Activated CD4-positive, alpha-beta T cell treated with anti-CD3 and anti-CD28 coated beads, Interleukin-2, amount 50 U/mL, for 48 hours (primary cell): ENCODE measurements around the gene BAAT.

Experiments
- DNase-seq, 2 experiments: peaks; one replicate each; pipeline ENCODE4 v3.0.0-alpha.2; 2020

BAAT gene

GRCh38 chr9:101311758-101312420, 72.9 kb downstream of the BAAT start:
- DNase-seq, result no peak

DNA sequence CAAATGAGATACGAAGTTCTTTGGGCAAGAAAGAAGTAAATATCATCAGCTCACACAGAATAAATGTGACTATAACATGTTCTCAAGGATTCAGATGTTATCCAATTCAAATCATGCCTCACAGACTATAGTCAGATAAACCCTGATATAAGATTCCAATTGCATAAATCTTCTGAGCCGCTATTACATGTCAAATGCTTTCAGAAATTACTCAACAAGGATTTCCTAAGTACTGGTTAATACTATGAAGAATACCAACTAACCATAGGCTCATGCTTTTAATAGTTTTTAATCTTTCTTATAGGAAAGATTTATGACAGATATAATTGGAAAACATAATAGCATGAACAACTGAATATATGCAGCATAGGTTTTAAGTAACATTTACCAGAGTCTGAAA, 73.6 kb downstream of the BAAT start:
- DNase-seq, result no peak
